Effector memory CD4-positive, alpha-beta T cell (primary cell): ENCODE results near the gene CSTPP1.

ENCODE experiments used
- DNase-seq, 3 donors: peaks; one replicate each; pipeline ENCODE4 v3.0.0-alpha.2; 2020
- H3K27ac ChIP-seq: 2 replicates; pipeline ENCODE4 v1.7.0; 2013; ENCODE audit warnings: mild to moderate bottlenecking, low read length, moderate library complexity; ENCODE audit not compliant: insufficient read depth, poor library complexity, severe bottlenecking
- H3K27me3 ChIP-seq: replicated peaks from 2 replicates; pipeline ENCODE4 v1.7.0; 2013; ENCODE audit warnings: mild to moderate bottlenecking, low read length; ENCODE audit not compliant: insufficient read depth, control insufficient read depth, poor library complexity, severe bottlenecking
- H3K36me3 ChIP-seq: 2 replicates; pipeline ENCODE4 v1.7.0; 2013; ENCODE audit warnings: mild to moderate bottlenecking, low read length, moderate library complexity; ENCODE audit not compliant: control insufficient read depth, insufficient read depth
- H3K4me1 ChIP-seq: 2 replicates; pipeline ENCODE4 v1.7.0; 2013; ENCODE audit warnings: low read length, mild to moderate bottlenecking; ENCODE audit not compliant: control insufficient read depth, insufficient read depth, poor library complexity, severe bottlenecking
- H3K4me3 ChIP-seq: 2 replicates; pipeline ENCODE4 v1.7.0; 2013; ENCODE audit warnings: low read length, low read depth, mild to moderate bottlenecking; ENCODE audit not compliant: insufficient read depth, poor library complexity, severe bottlenecking
- H3K9me3 ChIP-seq: 2 replicates; pipeline ENCODE4 v1.7.0; 2013; ENCODE audit warnings: mild to moderate bottlenecking, low read length, moderate library complexity; ENCODE audit not compliant: control insufficient read depth

The CSTPP1 gene

GRCh38 chr11:47166368-47166767, 229.8 kb downstream of the CSTPP1 start:
- DNase-seq, result no peak
- Histone ChIP-seq H3K27ac (no peak overlapping the region), H3K4me1 (no peaks in the 10 kb centered on the region), H3K9me3 (no peaks in the 10 kb centered on the region), H3K4me3 (no peak overlapping the region), H3K27me3 (no peaks in the 10 kb centered on the region), H3K36me3 (peaks cover 73% of the 10 kb centered on the region)

GRCh38 chr11:47171061-47171838, 234.7 kb downstream of the CSTPP1 start:
- Histone ChIP-seq H3K27ac (no peak overlapping the region), H3K36me3 (peaks cover 75% of the 10 kb centered on the region), H3K27me3 (no peaks in the 10 kb centered on the region), H3K4me3 (no peak overlapping the region), H3K4me1 (peaks cover 12% of the 10 kb centered on the region), H3K9me3 (no peaks in the 10 kb centered on the region)
- DNase-seq, result no peak

- peaks cover 69% of the 10 kb centered on the region for H3K36me3 ChIP-seq
Observed at GRCh38 chr11:47171856-47172255, 235.3 kb downstream of the CSTPP1 start.

GRCh38 chr11:47172740-47173336, 236.3 kb downstream of the CSTPP1 start:
- Histone ChIP-seq H3K27me3 (no peaks in the 10 kb centered on the region), H3K27ac (no peak overlapping the region), H3K4me3 (no peak overlapping the region), H3K4me1 (peaks cover 17% of the 10 kb centered on the region), H3K9me3 (no peaks in the 10 kb centered on the region), H3K36me3 (peaks cover 59% of the 10 kb centered on the region)
- DNase-seq, result no peak

More at GRCh38 chr11:47171856-47172255, 235.3 kb downstream of the CSTPP1 start:
- peaks cover 12% of the 10 kb centered on the region for H3K4me1 ChIP-seq
- no peak overlapping the region for H3K27ac ChIP-seq
- no peak for DNase-seq
- no peaks in the 10 kb centered on the region for H3K9me3 ChIP-seq
- H3K27me3 ChIP-seq, result no peaks in the 10 kb centered on the region
- H3K4me3 ChIP-seq, result no peak overlapping the region

GRCh38 chr11:47175746-47176327, 239.3 kb downstream of the CSTPP1 start:
- Histone ChIP-seq H3K36me3 (peaks cover 35% of the 10 kb centered on the region), H3K27me3 (no peaks in the 10 kb centered on the region), H3K27ac (peak overlapping the region; percentile 96), H3K4me1 (peaks cover 21% of the 10 kb centered on the region), H3K4me3 (peak overlapping the region; percentile 98), H3K9me3 (no peaks in the 10 kb centered on the region)
- DNase-seq, result no peak

- peaks cover 27% of the 10 kb centered on the region for H3K36me3 ChIP-seq
- peak within 1 kb of the TSS; percentile 96 for H3K27ac ChIP-seq
- H3K27me3 ChIP-seq, result no peaks in the 10 kb centered on the region
- H3K4me3 ChIP-seq, result peak within 1 kb of the TSS; percentile 98
- no peaks in the 10 kb centered on the region for H3K9me3 ChIP-seq
- H3K4me1 ChIP-seq, result peaks cover 21% of the 10 kb centered on the region
- peak; percentile 92 to 93 (median 93) for DNase-seq
Observed at GRCh38 chr11:47176328-47177228, 240.0 kb downstream of the CSTPP1 start, which contains the start of gene ARFGAP2. Gene ARFGAP2, minus strand, starts transcription at chr11:47176879. Its CDS starts 26 bp downstream, at chr11:47176853.

- Histone ChIP-seq H3K4me1 (peaks cover 21% of the 10 kb centered on the region), H3K4me3 (peak overlapping the region; percentile 98)
- DNase-seq, result peak; percentile 57 to 67 (median 64)
Observed at GRCh38 chr11:47177229-47177845, 240.8 kb downstream of the CSTPP1 start.

GRCh38 chr11:47177846-47178245, 241.3 kb downstream of the CSTPP1 start:
- H3K4me3 ChIP-seq, result no peak overlapping the region
- no peaks in the 10 kb centered on the region for H3K9me3 ChIP-seq
- no peak for DNase-seq
- peaks cover 21% of the 10 kb centered on the region for H3K4me1 ChIP-seq
- peaks cover 15% of the 10 kb centered on the region for H3K36me3 ChIP-seq
- no peaks in the 10 kb centered on the region for H3K27me3 ChIP-seq
- peak overlapping the region; percentile 96 for H3K27ac ChIP-seq

More at GRCh38 chr11:47177229-47177845, 240.8 kb downstream of the CSTPP1 start:
- H3K36me3 ChIP-seq, result peaks cover 20% of the 10 kb centered on the region
- no peaks in the 10 kb centered on the region for H3K9me3 ChIP-seq
- no peaks in the 10 kb centered on the region for H3K27me3 ChIP-seq
- H3K27ac ChIP-seq, result peak overlapping the region; percentile 96

- no peaks in the 10 kb centered on the region for H3K27me3 ChIP-seq
- peaks cover 10% of the 10 kb centered on the region for H3K36me3 ChIP-seq
- H3K9me3 ChIP-seq, result no peaks in the 10 kb centered on the region
- peaks cover 21% of the 10 kb centered on the region for H3K4me1 ChIP-seq
- H3K4me3 ChIP-seq, result no peak overlapping the region
- H3K27ac ChIP-seq, result peak overlapping the region; percentile 96
- no peak for DNase-seq
Observed at GRCh38 chr11:47178316-47178715, 241.8 kb downstream of the CSTPP1 start.
